Measurements from ENCODE around the gene PMEPA1. TPM values are rescaled to one million over a fixed set of nuclear protein-coding genes. Genes with fewer than 3 reads are reported as not detected.
A peak's percentile ranks its signal among the peaks of the same experiment; 100 is the strongest.

Gene PMEPA1
- total RNA-seq, 4 donors from 2014 or later: 10.4 to 37.8 (median 17.4) TPM

- Histone ChIP-seq H3K4me3 (no peak overlapping the region), H3K36me3 (no peaks in the 10 kb centered on the region), H3K27ac (replicated peaks in 1 of 4) (no peak overlapping the region), H3K9me3 (peaks cover 0 to 8% (median 0%) of the 10 kb centered on the region in 4 donors), H3K4me1 (peaks cover 12 to 20% (median 20%) of the 10 kb centered on the region in 4 donors), H3K27me3 (peaks cover 0 to 22% (median 0%) of the 10 kb centered on the region in 4 donors)
- 98% methylated on average over 2 of the region's 2 CpGs for whole genome bisulfite sequencing
- DNase-seq (ENCODE audit: extremely low spot score): no peak
- TF ChIP-seq POLR2AphosphoS5 (IDR thresholded peaks at IDR 0.05): no peak
- intact Hi-C loops (cut with DNase I): no loop called here
Observed at GRCh38 chr20:57625978-57626377, 83.8 kb downstream of the PMEPA1 start.

- no peak for TF ChIP-seq POLR2A (IDR thresholded peaks at IDR 0.05; ENCODE audit: low read depth)
- no peak for TF ChIP-seq POLR2AphosphoS5 (IDR thresholded peaks at IDR 0.05)
- no peak for TF ChIP-seq CTCF (IDR thresholded peaks at IDR 0.05)
- no peak for TF ChIP-seq EP300 (IDR thresholded peaks at IDR 0.05)
- Histone ChIP-seq H3K27me3 (peaks cover 0 to 25% (median 0%) of the 10 kb centered on the region in 4 donors), H3K9me3 (peaks cover 0 to 8% (median 0%) of the 10 kb centered on the region in 4 donors), H3K4me3 (no peak overlapping the region), H3K4me1 (peaks cover 12 to 20% (median 20%) of the 10 kb centered on the region in 4 donors), H3K27ac (replicated peaks in 1 of 4) (no peak overlapping the region), H3K36me3 (no peaks in the 10 kb centered on the region)
- intact Hi-C loops (cut with DNase I): no loop called here
- WGBS: 94% methylated on average over 7 of the region's 7 CpGs
- peak; percentile 47 for DNase-seq (ENCODE audit: extremely low spot score)
Observed at GRCh38 chr20:57625181-57625958, 84.4 kb downstream of the PMEPA1 start.

GRCh38 chr20:57624124-57624523, 85.7 kb downstream of the PMEPA1 start:
- Histone ChIP-seq H3K27me3 (peaks cover 0 to 25% (median 0%) of the 10 kb centered on the region in 4 donors), H3K36me3 (no peaks in the 10 kb centered on the region), H3K27ac (replicated peaks in 1 of 4) (no peak overlapping the region), H3K4me1 (peaks cover 12 to 20% (median 20%) of the 10 kb centered on the region in 4 donors), H3K9me3 (peaks cover 0 to 8% (median 0%) of the 10 kb centered on the region in 4 donors), H3K4me3 (no peak overlapping the region)
- 100% methylated on average over 3 of the region's 3 CpGs for WGBS
- DNase-seq (ENCODE audit: extremely low spot score): no peak
- TF ChIP-seq CTCF (IDR thresholded peaks at IDR 0.05) (no peak), POLR2AphosphoS5 (IDR thresholded peaks at IDR 0.05) (no peak), POLR2A (IDR thresholded peaks at IDR 0.05; ENCODE audit: low read depth) (no peak), EP300 (IDR thresholded peaks at IDR 0.05) (no peak)
- intact Hi-C loops (cut with DNase I): no loop called here

GRCh38 chr20:57622579-57623381, 87.0 kb downstream of the PMEPA1 start:
- no peak for TF ChIP-seq EP300 (IDR thresholded peaks at IDR 0.05)
- peak; percentile 49 to 64 (median 52) for TF ChIP-seq CTCF (IDR thresholded peaks at IDR 0.05)
- no peak overlapping the region for H3K4me3 ChIP-seq
- intact Hi-C loops (cut with DNase I): no loop called here
- DNase-seq (ENCODE audit: extremely low spot score): no peak
- peaks cover 6 to 12% (median 9%) of the 10 kb centered on the region in 4 donors for H3K4me1 ChIP-seq
- H3K9me3 ChIP-seq: peaks cover 0 to 8% (median 0%) of the 10 kb centered on the region in 4 donors
- H3K36me3 ChIP-seq: no peaks in the 10 kb centered on the region
- H3K27me3 ChIP-seq: peaks cover 0 to 25% (median 0%) of the 10 kb centered on the region in 4 donors
- H3K27ac ChIP-seq (replicated peaks in 1 of 4): no peak overlapping the region
- WGBS: 46% methylated on average over 8 of the region's 14 CpGs

GRCh38 chr20:57622201-57622570, 87.6 kb downstream of the PMEPA1 start:
- Histone ChIP-seq H3K9me3 (peaks cover 0 to 8% (median 0%) of the 10 kb centered on the region in 4 donors), H3K36me3 (no peaks in the 10 kb centered on the region), H3K4me3 (no peak overlapping the region), H3K27ac (replicated peaks in 1 of 4) (no peak overlapping the region), H3K27me3 (peaks cover 0 to 27% (median 0%) of the 10 kb centered on the region in 4 donors), H3K4me1 (peaks cover under 1 to 6% (median 3%) of the 10 kb centered on the region in 4 donors)
- TF ChIP-seq POLR2A (IDR thresholded peaks at IDR 0.05; ENCODE audit: low read depth) (no peak), EP300 (IDR thresholded peaks at IDR 0.05) (no peak), CTCF (IDR thresholded peaks at IDR 0.05) (no peak), POLR2AphosphoS5 (IDR thresholded peaks at IDR 0.05) (no peak)
- intact Hi-C loops (cut with DNase I): no loop called here
- DNase-seq (ENCODE audit: extremely low spot score): no peak
- WGBS: 88% methylated on average over 7 of the region's 7 CpGs
